Fibroblast of skin of right quadriceps (primary cell): ENCODE data around the gene CPSF4L.

Experiments
- DNase-seq: peaks from one replicate; pipeline ENCODE4 v3.0.0-alpha.2; 2013

The CPSF4L gene

GRCh38 chr17:73289549-73290254, 28.0 kb upstream of the CPSF4L start:
- DNase-seq = no peak

DNA sequence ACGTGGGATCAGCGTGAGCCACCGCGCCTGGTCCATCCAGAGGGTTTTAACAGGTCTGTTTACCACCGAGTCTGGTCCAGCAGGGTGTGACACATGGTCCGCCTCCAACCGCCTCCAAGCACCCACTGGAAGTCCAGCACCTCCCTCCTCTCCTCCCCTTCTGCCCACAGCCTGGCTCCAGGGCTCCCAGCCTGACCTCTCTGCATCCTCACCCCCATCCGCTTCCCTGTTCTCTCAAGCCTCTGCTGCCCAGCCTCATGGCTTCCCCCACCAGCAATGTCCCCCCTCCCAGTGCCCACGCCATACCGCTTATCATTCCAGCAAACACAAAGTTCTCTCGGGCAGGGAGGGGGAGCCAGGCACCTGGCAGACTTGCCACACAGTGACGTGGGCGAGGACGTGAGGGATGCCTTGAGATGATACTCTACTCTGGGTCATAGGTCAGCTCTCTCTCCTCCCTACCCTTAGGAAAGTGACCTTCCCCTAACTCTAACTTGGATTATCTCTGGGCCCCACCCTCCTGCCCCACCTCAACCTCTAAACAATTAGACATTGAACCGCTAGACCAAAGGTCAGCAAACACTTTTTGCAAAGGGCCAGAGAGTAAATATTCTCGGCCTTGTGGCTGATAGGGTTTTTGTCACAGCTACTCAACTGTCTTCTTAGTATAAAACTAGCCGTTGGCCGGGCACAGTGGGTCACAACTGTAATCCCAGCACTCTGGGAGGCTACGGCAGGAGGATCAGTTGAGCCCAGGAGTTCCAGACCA, 27.0 kb upstream of the CPSF4L start:
- DNase-seq = no peak

DNA sequence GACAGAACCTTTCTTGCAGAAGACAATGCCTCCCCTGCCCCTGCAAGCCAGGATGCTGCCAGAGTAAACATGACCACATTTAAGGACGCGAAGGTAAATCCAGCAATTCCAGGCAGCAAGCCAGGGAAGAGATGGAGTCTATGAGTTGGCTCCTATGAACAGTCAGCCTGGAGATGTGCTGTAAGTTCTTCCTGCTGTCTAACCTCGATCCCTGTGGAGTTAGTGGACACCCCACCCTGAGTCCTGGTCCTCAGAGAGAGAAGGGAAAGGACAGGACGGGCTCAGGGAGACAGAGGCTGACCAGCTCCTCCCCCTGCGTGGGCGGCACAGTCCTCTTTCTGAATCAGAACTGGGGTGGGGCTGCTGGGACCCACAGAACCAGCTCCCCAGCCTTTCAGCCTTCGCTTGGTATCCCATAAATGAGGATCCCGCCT, 25.2 kb upstream of the CPSF4L start:
- peak; percentile 50 for DNase-seq

DNA sequence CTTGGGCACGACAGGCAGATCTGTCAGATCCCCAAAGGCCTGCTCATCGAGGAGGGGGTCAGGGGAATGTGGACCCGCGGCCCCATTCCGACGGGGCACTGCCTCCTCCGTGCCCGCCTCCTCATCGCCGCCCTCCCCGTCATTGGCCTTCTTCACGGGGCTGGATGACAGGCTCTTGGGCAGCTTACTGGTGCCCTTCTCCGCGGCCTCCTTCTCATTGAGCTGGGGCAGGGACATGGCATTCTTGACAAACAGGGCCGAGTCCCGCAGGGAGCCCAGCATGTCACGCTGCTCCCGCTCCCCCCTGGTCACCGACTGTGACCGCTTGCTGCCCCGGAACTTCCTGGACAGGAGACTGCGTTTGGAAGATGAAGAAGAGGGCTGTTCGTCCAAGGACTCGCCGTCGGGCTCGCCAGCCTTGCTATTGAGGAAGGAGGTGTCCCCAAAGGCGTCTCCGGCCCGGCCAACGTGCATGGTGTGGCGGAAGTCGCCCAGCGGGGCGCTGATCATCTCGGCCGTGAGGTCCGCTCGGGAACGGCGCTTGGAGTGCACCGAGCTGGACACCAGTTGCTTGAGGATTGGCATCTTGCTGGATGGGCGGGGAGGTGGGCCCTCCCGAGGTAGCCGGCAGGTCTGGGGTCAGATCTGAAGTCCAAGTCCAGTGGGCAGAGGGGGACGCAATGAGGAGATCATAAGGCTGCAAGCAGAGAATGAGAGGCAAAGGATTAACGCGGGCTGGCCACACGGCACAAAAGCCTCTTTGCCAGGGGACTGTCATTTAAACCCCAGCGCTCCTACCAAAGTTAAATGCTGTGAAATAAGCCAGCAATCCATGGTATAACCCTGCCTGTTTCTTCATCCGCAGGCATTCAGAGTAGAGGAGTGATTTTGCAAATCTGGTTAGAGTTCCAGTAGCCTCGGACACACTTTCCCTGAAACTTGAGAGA, 24.5 kb upstream of the CPSF4L start:
- no peak for DNase-seq

DNA sequence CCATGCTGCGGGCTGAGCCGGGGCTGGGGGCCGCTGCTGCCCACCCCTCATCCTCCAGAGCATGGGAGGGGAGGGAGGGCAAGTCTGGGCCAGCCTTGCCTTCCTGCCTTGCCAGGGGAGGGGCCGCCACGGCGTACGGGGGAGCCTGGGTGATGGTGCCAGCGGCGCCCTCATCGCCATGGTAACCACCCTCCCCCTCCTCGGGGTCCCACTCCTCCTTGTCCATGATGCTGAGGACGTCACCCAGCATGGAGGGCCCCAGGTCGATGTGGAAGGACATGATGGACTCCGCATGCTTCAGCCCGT, 23.9 kb upstream of the CPSF4L start:
- DNase-seq = no peak

DNA sequence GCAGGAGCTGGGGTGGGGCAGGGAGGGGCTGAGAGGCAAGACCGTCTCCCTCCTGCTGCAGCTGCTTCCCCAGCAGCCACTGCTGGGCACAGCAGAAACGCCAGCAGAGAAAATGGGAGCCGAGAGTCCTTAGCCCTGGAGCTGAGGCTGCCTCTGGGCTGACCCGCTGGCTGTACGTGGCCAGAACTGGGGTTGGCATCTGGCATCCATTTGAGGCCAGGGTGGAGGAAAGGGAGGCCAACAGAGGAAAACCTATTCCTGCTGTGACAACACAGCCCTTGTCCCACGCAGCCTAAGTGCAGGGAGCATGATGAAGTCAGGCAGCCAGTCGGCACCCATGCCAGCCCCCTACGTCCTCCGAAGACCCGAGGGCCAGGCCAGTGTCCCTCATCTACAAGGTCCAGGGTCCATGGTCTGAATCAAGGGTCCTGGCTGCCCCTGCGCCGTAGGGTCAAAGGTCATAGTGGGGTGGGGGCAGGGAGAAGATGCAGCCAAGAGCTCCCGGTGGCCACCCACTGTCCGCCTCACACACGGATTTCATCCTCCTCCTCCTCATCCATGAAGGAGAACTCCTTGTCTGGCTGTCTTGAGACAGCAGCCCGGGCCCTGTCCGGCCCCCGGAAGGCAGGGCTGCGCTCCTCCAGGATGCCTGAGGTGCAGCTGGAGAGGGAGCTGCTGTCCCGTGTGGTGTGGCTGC, 23.4 kb upstream of the CPSF4L start:
- no peak for DNase-seq

GRCh38 chr17:73284354-73284753, 22.7 kb upstream of the CPSF4L start:
- DNase-seq = no peak

- peak; percentile 49 for DNase-seq
Observed at GRCh38 chr17:73283841-73284282, 22.2 kb upstream of the CPSF4L start.

DNA sequence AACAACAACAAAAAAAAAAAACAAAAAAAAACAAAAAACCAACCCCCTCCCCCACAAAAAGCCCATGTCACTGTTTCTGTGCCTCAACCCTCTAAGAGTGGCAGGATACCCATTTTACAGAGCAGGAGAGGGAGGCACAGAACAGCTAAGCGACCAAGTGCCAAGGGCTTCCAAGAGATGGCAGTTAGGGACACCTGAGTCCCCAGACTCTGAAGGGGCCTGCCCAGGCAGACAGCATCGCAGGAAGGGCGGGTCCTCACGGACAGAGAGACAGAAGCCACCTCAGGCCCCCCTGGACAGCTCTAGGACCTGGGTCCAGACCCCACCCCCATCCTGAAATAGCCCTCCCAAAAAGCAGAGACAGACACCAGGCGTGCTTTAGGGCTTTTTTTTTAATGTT, 21.6 kb upstream of the CPSF4L start:
- DNase-seq = no peak

DNA sequence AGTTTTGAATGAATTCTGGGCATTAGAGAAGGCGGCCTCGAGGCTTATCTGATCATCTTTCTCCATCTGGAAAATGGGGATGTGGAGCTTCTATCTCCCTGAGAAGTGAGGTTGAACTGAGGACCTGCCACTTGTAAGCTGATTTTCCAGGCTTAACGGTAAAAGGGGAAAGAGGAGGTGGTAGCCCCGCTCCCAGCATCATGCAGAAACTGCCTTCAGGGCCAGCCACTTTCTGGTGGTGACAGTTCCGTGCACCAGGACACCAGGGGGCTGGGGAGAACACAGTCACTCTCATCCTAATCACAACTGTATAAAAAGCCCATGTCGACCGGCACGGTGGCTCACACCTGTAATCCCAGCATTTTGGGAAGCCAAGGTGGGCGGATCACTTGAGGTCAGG, 20.9 kb upstream of the CPSF4L start:
- DNase-seq = no peak

DNA sequence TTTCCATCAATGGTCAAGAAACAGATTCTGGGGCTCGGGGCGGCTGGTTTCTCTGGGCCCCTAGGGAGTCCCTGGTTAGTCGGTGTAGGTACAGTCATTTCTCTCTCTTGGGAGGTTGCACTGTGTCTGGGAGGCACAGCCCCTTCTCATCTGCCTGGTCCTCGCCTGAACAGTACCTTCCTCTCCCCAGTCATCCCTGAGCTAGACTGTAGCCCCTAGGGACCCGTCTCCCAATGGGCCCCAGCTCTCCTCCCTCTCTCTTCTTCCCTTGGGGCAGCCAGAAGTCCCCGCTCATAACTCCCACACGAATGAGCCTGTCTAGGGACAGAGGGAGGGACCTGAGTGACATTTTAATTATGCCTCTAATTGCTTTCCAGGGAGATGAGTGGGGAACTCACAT, 20.2 kb upstream of the CPSF4L start:
- DNase-seq = no peak

DNA sequence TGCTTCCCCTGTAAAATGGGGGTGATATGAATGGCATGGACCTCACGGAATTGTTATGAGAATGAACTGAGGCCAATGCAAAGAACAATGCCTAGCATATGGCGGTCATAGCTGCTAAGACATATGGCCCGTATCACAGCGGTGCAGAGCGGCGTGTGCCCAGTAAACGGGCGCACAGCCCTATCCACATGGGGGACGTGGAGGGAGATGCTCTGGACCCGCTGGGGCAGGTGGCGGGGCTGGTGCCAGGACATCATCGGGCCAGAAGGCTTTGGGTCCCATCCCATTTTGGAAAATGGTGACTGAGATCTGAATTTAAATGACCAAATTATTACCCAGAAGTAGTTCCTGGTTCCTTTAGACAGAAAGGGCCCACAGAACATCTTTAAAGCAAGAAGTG, 18.5 kb upstream of the CPSF4L start:
- DNase-seq = no peak

DNA sequence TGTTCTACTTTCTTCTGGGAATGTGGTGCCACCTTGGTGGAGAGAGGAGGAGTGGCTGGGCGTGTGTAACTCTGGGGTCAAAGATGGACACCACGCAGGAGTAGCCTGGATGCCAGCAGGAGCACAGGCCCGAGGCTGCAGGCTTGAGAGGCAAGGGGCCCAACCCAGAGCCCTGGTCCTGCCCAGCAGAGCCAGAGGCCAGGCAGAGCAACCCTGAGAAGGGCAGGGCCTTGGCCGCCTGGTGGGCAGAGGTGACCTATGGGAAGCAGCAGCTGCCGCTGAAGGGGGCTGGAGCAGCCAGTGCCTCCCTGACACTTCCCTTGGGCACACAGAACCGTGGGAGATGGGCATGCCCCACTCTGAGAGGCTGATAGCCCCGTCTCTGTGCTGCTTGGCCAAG, 18.0 kb upstream of the CPSF4L start:
- DNase-seq = no peak

GRCh38 chr17:73278465-73279453, 17.1 kb upstream of the CPSF4L start:
- DNase-seq = peak; percentile 33

DNA sequence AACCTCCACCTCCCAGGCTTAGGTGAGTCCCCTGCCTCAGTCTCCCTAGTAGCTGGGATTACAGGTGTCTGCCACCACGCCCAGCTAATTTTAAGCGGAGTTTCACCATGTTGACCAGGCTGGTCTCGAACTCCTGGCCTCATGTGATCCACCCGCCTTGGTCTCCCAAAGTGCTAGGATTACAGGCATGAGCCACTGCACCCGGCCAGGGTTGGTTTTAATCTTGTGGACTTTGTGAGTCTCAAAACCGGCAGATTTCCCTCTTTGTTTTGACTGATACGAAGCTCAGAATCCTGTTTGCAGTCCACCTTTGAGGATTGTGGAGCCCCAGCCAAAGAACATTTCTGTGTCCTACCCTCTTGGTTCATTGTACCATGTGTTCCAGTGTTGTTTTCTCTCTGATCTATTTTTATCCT, 16.4 kb upstream of the CPSF4L start:
- no peak for DNase-seq

- DNase-seq = no peak
Observed at GRCh38 chr17:73274490-73274889, 12.8 kb upstream of the CPSF4L start.

DNA sequence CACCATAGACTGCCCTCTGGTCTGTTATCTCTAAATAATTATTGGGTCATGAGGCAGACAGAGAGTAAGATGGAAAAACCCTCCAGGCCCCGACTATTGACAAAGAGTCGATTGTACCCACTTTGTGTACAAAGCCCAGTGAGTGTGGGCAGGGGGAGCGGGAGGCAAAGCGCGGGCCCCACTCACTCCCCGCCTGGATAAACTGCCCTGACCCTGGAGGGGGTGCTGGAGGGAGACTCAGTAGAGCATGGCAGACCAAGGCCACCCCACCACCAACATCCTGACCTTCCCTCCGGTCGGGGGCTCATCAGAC, 11.2 kb upstream of the CPSF4L start:
- DNase-seq = no peak

GRCh38 chr17:73271072-73271471, 9.4 kb upstream of the CPSF4L start:
- no peak for DNase-seq

DNA sequence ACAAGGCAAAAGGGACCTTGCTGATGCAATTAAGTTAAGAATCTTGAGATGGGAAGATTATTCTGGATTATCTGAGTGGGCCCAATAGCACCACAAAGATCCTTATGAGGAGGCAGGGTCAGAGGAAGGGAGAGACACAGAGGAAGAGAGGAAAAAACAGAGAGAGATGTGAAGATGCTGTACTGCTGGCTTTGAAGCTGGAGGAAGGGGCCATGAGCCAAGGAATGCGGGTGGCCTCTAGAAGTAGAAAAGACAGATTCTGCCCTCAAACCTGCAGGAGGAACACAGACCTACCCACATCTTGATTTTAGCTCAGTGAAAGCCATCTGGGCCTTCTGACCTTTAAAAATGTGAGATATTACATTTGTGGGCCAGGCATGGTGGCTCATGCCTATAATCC, 8.1 kb upstream of the CPSF4L start:
- DNase-seq = no peak

- DNase-seq = no peak
Observed at GRCh38 chr17:73269329-73269615, 7.6 kb upstream of the CPSF4L start.

GRCh38 chr17:73268582-73269328, 7.1 kb upstream of the CPSF4L start:
- DNase-seq = no peak
